ENCODE measurements around the gene ABHD17A.
"Not testable (repeated sequence)": the region's sequence is repeated elsewhere in the genome, so short reads cannot be mapped to it uniquely, and the experiment has no call there.

The ABHD17A gene

DNA sequence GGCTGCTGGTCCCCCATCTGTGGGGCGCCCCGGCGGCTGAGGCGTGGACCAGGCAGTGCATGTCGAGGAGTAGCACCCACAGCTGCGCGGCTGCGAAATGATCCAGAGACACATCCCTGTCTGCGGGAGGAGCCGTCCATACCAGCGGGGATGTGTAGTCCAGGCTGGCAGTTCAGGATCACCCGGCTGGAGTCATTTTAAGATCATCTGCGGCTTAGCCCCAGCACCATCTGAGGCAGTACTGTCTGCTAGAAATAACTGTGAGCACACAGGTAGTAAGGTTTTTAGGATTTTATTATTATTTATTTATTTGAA, 23.0 kb upstream of the ABHD17A start:
- DNase-seq, result no peak

DNA sequence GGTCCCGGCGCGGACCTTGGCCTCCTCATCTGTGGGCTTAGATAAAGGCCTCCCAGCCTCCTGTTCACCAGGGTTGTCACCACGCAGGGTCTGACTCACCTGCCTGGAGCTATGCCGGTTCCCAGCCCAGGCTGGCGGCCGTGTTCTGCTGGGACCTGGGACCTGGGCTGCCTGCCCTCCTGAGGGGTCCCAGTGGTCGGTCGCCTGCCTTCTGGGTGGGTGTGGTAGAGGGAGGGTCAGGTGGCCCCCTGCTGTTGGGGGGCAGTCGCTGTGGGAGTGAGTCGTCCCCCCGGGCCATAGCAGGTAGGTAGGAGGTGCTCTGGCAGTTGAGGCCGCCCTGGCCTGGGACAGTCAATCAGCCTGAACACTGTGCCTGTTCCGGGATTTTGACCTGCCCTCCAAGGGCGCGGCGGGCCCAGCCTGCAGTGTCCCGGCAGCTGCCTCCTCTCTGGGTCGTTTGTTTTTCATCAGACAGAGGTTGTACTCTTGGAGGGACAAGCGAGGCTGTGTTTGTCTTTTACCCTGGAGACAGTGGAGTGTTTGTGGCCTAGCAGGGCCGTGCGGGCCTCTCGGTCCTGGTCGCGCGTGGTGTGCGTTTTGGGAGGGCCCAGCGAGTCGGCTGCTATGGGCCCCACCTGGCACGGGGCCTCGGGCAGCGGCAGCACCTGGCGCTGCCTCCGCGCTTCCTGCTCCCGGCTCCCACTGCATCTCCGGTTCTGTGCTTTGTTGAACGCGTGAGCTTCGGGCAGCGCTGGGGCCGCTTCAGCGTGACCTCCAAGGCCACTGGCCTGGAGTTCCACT, 22.5 kb upstream of the ABHD17A start:
- DNase-seq, result no peak

DNA sequence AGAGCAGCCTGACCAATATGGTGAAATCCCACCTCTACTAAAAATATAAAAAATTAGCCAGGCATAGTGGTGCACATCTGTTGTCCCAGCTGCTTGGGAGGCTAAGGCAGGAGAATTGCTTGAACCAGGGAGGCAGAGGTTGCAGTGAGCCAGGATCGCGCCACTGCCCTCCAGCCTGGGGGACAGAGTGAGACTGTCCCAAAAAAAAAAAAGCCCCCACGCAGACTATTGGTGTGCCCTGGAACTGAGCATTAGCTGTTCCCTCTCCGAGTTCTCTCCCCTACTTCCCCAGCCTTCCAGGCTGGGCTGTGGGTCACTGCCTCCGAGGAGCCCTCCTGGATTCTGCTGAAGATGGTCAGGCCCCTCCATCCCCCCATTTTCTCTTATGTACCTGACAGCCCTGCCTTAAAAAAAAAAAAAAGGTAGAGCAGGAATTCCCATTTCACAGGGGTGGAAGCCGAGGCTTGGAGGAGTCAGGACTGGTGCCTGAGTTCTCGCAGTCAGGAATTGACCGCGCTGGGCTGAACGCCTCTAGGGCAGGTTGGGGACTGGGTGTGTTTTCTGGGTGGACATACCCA, 21.8 kb upstream of the ABHD17A start:
- no peak for DNase-seq

DNA sequence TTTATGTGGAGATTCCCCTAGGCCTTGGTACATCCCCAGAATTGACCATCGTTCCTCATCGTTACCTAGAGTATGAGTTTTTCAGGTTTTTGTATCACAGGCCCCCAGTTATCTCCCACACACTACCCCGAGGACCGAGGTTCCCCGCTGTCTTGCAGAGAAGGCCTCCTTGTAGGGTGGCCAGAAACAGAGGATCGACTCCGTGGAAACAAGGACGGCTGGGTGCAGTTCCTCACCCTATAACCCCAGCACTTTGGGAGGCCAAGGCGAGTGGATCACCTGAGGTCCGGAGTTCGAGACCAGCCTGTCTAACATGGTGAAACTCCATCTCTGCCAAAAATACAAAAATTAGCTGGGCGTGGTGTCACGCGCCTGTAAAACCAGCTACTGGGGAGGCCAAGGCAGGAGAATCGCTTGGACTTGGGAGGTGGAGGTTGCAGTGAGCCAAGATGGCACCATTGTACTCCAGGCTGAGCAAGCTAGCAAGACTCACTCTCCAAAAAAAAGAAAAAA, 20.6 kb upstream of the ABHD17A start:
- no peak for DNase-seq

DNA sequence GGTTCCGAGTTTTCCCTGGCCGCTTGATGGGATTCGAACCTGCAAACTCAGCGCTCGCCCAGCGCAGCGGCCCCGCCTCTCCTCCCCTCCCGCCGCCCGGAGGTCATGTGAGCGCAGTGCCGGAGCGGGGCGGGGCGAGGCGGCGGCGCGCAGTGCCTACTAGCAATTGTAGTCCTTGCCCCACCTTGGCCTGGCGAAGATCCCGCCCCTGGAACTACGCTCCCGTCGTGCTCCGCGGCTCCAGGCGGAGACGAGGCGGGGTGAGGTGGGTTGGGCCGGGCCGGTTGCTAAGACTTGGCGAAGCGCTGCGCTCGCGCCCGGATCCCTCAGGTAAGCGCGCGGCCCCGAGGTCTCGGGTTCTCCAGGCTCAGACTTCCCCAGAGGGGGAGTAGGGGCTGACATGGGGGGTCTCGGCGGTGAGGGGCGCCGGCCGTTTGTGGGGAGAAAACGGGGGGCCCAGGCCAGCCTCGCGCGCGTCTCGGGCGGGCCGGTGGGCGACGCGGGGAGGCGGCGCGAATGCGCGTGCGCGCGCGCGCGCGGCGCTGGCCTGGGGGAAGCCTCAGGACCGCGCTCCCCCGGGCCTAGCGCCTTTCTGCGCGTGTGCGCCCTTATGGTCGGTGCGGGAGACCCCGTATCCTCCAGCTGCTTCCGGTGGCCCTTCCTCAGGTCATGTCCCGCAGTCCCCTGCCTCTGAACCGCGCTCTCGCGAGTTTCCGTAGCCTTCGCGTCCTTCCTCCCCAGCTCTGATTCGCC, 20.0 kb upstream of the ABHD17A start, which contains the start of the genes ADAT3 and SCAMP4:
Gene ADAT3 (plus strand): TSS at position 290 of the 753 bp plus-strand sequence. CDS start 6,649 bp downstream, outside the sequence.
Gene SCAMP4 (plus strand): TSS at position 290 of the 753 bp plus-strand sequence. CDS start 9,621 bp downstream, outside the sequence.
- peak; percentile 94 for DNase-seq

DNA sequence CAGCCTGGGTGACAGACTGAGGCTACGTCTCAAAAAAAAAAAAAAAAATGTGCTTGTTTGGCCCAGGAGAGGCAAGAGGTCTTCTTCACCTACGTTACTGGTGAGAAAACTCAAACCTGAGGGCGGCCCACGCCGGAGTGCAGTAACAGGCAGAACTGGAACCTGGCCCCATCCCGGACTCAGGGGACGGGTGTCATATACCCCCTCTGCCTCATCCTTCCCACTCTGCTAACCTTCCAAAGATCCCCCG, 19.5 kb upstream of the ABHD17A start:
- no peak for DNase-seq

DNA sequence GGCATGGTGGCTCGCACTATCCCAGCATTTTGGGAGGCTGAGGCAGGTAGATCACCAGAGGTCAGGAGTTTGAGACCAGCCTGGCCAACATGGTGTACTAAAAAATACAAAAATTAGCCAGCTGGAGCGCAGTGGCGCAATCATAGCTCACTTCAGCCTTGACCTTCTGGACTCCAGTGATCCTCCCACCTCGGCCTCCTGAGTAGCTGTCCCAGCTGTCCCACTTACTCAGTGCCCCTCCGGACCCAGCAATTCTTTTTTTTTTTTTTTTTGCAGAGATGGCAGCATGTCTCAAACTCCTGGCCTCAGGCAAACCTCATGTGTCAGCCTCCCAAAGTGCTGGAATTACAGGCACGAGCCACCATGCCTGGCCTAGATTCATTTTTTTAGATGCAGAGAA, 17.6 kb upstream of the ABHD17A start:
- DNase-seq, result no peak

DNA sequence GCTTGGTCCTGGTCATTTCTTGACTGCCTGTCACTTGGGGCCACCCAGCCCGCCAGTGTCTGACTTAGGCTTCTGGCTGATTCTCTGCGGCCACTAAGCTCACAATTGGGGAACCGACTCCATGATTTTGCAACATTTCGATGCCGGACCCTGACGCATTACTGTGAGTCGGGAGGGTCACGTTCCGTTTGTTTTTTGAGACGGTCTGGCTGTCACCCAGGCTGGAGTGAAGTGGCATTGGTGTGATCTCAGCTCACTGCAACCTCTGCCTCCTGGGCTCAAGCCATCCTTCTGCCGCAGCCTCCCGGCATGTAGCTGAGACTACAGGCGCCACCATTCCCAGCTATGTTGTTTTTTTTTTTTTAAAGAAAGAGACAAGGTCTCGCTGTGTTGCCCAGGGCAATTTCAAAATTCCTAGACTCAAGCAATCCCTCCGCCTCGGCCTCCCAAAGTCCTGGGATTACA, 16.7 kb upstream of the ABHD17A start:
- no peak for DNase-seq

DNA sequence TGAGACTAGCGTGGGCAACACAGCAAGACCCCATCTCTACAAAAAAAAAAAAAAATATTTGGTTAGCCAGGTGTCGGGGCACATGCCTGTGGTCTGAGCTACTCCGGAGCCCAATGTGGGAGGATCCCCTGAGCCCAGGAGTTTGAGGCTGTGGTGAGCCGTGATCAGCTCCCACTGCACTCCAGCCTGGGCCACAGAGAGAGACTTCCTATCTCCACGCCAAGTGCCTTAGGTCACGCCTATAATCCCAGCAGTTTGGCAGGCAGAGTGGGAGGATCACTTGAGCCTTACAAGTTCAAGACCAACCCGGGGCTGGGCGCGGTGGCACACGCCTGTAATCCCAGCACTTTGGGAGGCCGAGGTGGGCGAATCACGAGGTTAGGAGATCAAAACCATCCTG, 11.2 kb upstream of the ABHD17A start:
- no peak for DNase-seq

DNA sequence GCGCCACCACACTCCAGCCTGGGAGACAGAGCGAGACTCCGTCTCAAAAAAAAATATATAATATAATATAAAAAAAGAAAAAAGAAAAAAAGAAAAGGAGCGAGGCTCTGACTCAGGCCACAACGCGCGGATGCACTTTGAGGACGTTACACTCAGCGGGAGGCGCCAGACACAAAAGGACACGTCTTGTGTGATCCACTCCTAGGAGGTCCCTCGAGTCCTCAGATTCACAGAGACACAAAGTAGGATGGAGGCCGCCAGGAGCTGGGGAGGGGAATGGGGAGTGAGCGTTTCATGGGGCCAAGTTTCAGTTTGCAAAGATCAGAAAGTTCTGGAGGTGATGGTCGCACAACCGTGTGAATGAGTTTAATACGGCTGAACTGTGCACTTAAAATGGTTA, 8.5 kb upstream of the ABHD17A start:
- DNase-seq, result no peak

DNA sequence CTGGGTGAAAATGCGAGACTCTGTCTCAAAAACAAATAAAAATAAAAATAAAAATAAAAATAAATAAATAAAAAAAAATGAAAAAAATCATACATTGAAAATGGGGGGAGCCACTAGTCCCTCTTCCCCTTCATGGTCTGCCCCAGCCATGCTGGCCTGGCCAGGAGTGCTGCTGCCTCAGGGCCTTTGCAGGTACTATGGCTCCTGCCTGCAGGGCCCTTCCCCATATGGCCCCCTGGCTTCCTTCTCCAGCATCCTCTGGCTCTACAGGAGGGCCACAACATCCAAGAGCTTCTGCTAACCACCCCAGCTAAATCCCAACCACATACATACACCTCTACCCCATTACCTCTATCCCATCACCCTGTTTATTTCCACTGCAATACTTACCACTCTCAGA, 4.6 kb upstream of the ABHD17A start:
- DNase-seq, result no peak

DNA sequence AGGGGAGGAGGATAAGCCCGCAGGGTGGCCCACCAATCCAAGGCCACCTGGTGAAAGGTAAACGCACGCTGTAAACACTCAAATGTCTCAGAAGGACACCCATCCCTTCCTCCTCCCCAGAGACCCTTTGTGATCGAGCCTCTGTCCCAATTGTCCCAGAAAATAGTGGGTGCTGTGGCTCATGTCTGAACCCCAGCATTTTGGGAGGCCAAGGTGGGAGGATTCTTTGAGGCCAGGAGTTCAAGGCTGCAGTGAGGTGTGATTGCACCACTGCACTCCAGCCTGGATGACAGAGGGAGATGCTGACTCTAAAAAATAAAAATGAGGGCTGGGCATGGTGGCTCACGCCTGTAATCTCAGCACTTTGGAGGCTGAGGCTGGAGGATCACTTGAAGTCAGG, 3.1 kb upstream of the ABHD17A start:
- no peak for DNase-seq

DNA sequence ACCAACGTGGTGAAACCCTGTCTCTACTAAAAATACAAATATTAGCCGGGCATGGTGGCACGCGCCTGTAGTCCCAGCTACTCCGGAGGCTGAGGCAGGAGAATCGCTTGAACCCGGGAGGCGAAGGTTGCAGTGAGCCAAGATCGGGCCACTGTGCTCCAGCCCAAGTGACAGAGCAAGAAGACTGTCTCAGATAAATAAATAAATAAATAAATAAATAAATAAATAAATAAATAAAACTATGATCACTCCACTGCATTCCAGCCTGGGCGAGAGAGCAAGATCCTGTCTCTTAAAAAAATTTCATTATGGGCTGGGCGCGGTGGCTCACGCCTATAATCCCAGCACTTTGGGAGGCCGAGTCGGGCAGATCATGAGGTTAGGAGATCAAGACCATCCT, 1.1 kb upstream of the ABHD17A start:
- DNase-seq, result not testable (repeated sequence)

DNA sequence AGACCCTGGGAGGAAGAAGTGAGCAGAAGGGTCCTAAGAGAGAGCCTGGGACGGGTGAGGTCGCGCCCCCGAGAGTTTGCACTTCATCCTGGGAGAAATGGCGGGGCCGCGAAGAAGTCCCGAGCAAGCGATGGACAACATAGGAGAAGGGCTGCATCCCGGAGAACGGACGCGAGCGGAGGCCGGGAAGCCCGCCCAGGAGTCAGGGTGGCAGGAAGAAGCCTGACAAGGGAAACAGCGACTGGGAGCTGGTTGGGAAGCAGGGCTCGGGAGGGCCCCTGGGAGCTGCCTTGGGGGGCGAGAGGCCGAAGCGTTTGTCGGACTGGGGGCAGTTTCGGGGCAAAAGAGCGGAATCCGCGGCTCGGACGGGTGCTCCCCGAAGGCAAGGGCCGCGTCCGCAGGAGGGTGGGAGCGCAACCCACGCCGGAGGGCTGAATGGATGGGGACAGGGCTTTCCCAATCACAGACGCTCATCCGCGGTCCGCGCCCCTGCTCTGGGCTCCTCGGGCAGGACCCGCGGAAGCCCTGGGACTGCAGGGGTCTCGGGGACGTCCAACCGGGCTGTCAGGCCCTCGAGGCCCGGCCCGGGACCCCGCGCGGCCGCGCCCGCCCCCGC, 469 bp downstream of the ABHD17A start:
- no peak for DNase-seq

DNA sequence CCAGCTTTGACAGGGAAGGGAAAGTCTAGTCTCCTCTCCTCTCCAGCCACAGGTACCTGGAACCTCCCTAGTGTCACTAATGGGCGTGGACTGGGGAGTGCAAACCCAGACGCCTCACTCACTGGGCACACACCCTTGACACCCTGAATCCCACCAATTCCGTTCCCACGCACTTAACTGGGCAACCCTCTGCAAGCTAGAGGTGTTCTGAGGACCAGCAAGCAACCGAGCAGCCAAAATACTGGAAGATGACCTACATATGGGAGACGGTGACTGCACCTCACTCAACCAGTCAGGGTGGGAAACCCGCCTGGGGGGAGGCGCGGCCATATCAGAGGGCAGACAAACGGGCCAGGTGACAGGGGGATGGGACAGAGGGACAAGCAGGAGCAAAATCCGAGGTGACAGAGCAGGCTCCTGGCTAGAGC, 991 bp downstream of the ABHD17A start:
- no peak for DNase-seq

DNA sequence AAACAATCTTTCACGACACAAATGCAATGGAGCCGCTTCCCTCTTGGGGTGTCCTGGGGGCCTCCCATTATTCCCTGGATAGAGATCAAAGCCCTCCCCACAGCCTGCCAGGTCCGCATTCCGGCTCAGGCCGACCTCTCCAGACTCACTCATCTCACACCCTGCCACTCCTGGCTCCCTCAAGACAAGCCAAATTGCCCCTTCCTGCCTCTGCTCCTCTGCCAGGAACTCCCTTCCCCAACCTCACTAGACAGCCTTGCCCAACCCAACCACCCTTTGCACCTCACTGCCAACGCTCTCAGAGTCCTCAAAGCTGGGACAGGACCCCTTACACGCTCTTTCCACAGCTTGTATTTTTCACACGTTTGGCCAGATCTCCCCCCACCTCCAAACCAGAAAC, 1.5 kb downstream of the ABHD17A start:
- DNase-seq, result no peak

DNA sequence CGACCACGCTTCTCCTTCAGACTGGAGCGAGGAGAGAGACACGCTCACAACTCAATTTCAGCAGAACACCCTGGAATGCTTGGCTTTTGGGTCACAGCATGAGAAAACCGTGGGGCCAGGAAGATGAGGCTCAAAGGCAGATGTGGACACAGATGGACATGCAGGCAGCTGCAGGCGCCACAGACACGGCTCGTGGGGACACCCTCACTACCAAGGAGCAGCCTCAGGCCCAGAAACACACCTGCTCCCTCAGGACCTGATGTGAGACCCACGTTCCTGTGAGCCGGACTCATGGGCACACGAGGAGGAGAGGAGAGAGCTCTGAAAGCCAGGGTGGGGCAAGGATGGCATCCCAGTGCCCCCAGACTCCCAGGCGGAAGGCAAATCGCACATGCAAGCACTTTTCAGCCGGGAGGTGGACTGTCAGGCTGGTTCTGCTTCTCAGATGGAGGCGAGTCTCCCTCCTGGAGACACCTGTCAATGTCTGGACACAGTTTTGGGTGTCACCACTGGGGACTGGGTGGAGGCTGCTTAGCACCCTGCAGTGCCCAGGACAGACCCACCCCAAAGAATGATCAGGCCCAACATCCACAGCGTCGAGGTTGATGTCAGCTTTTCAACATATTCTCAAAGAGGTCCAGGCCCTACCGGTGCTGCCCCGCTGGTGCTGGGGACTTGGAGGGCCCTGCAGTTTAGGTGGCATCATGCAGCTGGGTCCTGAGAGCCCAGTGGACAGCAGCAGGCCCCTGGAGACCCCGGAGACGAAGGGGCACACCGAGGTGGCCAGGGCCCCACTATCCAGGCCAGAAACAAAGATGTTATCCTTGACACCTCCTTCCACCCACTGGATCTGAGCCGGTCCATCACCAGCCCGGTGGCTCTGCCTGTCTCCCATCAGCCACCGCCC, 2.3 kb downstream of the ABHD17A start:
- no peak for DNase-seq

DNA sequence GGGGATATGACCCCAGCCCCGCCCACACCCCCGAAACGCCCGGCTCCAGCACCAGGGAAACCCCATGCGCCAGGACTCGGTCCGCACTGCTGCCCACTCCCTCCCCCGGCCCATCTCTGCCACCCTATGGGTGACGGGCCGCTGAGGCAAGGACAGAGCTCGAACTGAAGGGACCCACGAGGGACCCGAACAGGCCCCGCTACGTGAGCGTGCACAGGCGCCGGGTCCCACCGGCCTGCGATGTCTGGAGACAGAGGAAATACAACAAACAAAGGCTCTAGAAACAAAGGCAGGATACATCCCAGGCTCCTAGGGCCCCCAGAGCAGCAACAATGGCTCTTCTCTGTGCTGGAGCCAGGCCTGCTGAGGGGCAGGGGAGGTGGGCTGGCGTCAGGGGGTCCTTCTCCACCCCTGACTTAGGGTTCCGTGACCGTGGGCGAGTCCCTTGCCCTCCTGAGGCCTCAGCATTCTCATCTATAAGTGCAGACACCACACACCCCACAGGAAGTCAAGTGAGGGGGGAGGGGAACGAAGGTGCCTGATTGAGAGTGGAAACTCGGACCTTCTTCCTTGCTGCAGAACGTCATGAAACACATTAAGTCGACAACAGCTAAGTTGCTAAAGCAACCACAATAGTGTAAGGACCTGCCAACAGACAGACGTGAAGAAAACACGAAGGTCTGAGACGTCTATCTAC, 3.1 kb downstream of the ABHD17A start:
- DNase-seq, result no peak

DNA sequence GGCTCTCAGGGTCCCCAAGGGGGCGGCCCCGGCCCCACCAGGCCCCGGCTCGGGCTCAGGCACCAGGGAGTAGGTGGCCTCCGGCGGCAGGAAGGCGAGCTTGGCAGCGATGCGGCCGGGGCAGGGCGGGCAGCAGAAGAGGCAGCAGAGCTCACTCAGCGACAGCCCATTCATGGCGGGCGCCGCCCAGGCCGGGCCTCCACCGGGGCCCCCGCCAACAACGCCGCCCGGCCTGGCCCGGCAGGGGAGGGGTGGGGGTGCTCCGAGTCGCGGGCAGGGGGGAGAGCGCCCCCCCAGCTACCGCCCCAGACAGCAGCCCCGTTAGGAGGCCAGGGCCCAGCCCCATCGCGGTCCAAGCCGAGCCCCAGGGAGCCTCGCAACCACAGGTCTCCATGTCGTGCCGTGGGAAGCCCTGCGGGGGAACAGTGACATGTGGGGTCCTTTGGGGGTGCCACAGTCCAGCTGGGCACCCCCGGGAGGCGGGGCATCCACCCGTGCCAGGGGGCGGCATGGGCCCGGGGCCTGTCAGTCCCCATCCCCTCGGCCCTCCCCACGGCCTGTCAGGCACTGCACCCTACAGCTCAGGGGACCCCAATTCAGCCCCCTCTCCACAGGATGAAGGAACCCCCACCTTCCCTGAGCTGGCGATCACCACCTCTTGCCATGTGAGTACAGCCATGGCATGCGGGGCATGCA, 3.8 kb downstream of the ABHD17A start:
- DNase-seq, result not testable (repeated sequence)

DNA sequence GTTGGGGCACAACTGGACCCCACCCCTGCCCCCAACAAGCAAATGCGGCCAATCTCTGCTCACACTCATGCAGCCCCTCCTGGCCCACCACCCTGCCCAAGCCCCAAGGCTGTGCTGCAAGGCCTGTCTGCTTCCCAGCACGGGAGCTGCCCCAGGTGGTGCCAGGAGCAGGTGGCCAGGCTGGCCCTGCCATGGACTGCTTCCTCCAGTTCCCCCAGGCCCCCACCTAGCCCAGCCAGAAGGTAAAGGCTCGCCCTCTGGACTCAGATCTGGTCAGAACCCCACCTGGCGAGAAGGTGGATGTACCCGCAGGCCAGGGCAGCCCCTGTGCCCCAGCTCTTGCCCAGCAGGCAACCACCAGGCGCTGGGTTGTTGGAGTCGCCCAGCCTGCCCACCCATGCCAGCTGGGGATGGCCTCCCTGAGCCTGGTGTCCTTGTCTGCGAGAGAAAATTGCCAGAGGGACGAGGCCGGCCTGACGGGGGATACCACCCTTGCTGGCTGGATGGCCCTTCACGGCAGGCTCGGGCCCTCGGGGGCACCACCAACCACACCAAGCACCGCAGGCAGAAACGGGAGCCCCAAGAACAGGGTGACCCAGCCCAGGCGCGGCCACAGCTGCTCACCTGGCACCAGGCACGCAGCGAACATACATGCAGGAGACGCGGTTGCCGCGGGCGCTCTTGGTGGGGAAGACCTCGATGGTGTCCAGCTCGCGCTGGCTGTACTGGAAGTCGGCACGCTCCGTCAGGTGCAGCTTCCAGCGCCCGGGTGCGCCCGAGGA, 4.5 kb downstream of the ABHD17A start:
- no peak for DNase-seq

All from KG1 (cell line).